Measurements from ENCODE around the gene TRIM31.

GRCh38 chr6:30113003-30113759, at the start of gene TRIM31:
- TF ChIP-seq CTCF (IDR thresholded peaks at IDR 0.05 in 8 of 11, conservative IDR thresholded peaks at IDR 0.05 in 3 of 11) = no peak
- no peak for TF ChIP-seq POLR2A (IDR thresholded peaks at IDR 0.05)

All from spleen (tissue), 7 donors.